Lower lobe of right lung (tissue), 2 donors: ENCODE data around the gene ARSD. TPM values are rescaled to one million over a fixed set of nuclear protein-coding genes. Genes with fewer than 3 reads are reported as not detected.
"Not testable (repeated sequence)": the region's sequence is repeated elsewhere in the genome, so short reads cannot be mapped to it uniquely, and the experiment has no call there.

ENCODE experiments used
- ATAC-seq, 2 donors: fragments of 200-7000 bp; cut with Tn5 transposase; one replicate each; pipeline ENCODE4 v1.9.1; 2020 to 2022; ENCODE audit warnings: mild to moderate bottlenecking in 2 of 2, moderate library complexity in 2 of 2
- DNase-seq: peaks from one replicate; pipeline ENCODE4 v3.0.0-alpha.2; 2020
- H3K27ac ChIP-seq: fragments of 200-600 bp; one replicate; pipeline ENCODE4 v1.8.0; 2022
- H3K27me3 ChIP-seq: fragments of 200-600 bp; one replicate; pipeline ENCODE4 v1.8.0; 2022; ENCODE audit warnings: low read depth
- H3K36me3 ChIP-seq: fragments of 200-600 bp; one replicate; pipeline ENCODE4 v1.8.0; 2022; ENCODE audit warnings: mild to moderate bottlenecking
- H3K4me1 ChIP-seq: fragments of 200-600 bp; one replicate; pipeline ENCODE4 v1.8.0; 2022
- H3K4me3 ChIP-seq: fragments of 200-600 bp; one replicate; pipeline ENCODE4 v1.8.0; 2022; ENCODE audit warnings: mild to moderate bottlenecking
- H3K9me3 ChIP-seq: fragments of 200-600 bp; one replicate; pipeline ENCODE4 v1.8.0; 2022
- intact Hi-C: fragments of 100-400 bp; cut with DNase I; formaldehyde crosslinking; loops from one replicate; pipeline ENCODE4 v1.11.0; 2022
- total RNA-seq: library from RNA; stranded (reverse); fragmentation: NEBNext Ultra II Directional; extraction: Animal tissue kit (Norgen Biotek cat#: 25700); gene quantifications from one replicate; pipeline ENCODE4 v1.2.1, GENCODE V29; 2021
- TF ChIP-seq, protein P1 (sequence below): fragments of 200-600 bp; IDR thresholded peaks from one replicate; pipeline ENCODE4 v1.8.0; 2022; ENCODE audit warnings: antibody characterized with exemption, mild to moderate bottlenecking
- donor health status: DM: no; HTN: yes; CAD: no; lungs with severe emphysema.

The ARSD gene
- total RNA-seq, 1 donor from 2014 or later: 30.7 TPM

- H3K4me3 ChIP-seq: no peak overlapping the region
- no peaks in the 10 kb centered on the region for H3K4me1 ChIP-seq
Measured at GRCh38 chrX:2903366-2903765, 25.8 kb downstream of the ARSD start.

DNA sequence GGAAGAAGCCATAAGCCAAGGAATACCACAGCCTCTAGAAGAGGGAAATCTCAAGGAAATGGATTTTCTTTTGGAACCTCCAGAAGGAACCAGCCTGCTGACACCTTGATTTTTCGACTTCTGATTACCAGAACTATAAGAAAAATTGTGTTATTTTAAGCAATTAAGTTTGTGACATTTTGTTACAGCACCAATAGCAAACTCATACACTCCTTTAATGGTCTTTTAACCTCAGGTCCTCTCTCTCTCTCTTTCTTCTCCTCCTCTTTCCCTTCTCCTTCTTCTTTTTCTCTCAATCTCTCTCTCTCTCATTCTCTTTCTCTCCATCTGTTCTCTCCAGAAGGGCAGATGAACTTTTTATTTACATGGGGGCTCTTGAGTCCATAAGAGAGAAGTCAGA is 26.3 kb downstream of the ARSD start:
- Histone ChIP-seq H3K36me3 (no peaks in the 10 kb centered on the region), H3K27ac (no peak overlapping the region), H3K27me3 (no peaks in the 10 kb centered on the region), H3K4me1 (no peaks in the 10 kb centered on the region), H3K9me3 (no peaks in the 10 kb centered on the region), H3K4me3 (no peak overlapping the region)
- ATAC-seq (no peak), DNase-seq (no peak)
- TF ChIP-seq, protein P1, sequence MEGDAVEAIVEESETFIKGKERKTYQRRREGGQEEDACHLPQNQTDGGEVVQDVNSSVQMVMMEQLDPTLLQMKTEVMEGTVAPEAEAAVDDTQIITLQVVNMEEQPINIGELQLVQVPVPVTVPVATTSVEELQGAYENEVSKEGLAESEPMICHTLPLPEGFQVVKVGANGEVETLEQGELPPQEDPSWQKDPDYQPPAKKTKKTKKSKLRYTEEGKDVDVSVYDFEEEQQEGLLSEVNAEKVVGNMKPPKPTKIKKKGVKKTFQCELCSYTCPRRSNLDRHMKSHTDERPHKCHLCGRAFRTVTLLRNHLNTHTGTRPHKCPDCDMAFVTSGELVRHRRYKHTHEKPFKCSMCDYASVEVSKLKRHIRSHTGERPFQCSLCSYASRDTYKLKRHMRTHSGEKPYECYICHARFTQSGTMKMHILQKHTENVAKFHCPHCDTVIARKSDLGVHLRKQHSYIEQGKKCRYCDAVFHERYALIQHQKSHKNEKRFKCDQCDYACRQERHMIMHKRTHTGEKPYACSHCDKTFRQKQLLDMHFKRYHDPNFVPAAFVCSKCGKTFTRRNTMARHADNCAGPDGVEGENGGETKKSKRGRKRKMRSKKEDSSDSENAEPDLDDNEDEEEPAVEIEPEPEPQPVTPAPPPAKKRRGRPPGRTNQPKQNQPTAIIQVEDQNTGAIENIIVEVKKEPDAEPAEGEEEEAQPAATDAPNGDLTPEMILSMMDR: no peak
- intact Hi-C loops: no loop called here

More at GRCh38 chrX:2903366-2903765, 25.8 kb downstream of the ARSD start:
- no peaks in the 10 kb centered on the region for H3K9me3 ChIP-seq
- DNase-seq (no peak), ATAC-seq (no peak)
- no peaks in the 10 kb centered on the region for H3K27me3 ChIP-seq
- H3K27ac ChIP-seq: no peak overlapping the region
- H3K36me3 ChIP-seq: no peaks in the 10 kb centered on the region
- intact Hi-C loops: no loop called here
- TF ChIP-seq, protein P1: no peak

- no peaks in the 10 kb centered on the region for H3K27me3 ChIP-seq
- no peaks in the 10 kb centered on the region for H3K9me3 ChIP-seq
- TF ChIP-seq, protein P1: no peak
- intact Hi-C loops: no loop called here
- ATAC-seq (no peak), DNase-seq (no peak)
- no peak overlapping the region for H3K27ac ChIP-seq
- H3K4me1 ChIP-seq: no peaks in the 10 kb centered on the region
- H3K4me3 ChIP-seq: no peak overlapping the region
- no peaks in the 10 kb centered on the region for H3K36me3 ChIP-seq
Measured at GRCh38 chrX:2901367-2902036, 27.6 kb downstream of the ARSD start.

GRCh38 chrX:2898846-2899512 is 30.2 kb downstream of the ARSD start:
- DNase-seq: no peak
- TF ChIP-seq, protein P1: no peak
- Histone ChIP-seq H3K27me3 (no peaks in the 10 kb centered on the region), H3K4me3 (no peak overlapping the region), H3K27ac (peak overlapping the region; percentile 46), H3K36me3 (no peaks in the 10 kb centered on the region), H3K9me3 (no peaks in the 10 kb centered on the region), H3K4me1 (no peaks in the 10 kb centered on the region)
- intact Hi-C loops: no loop called here
- peak in 1 of 2 donors; percentile 45 for ATAC-seq

GRCh38 chrX:2897690-2898623 is 31.2 kb downstream of the ARSD start:
- H3K36me3 ChIP-seq, H3K27me3 ChIP-seq, intact Hi-C loops, H3K4me1 ChIP-seq, H3K4me3 ChIP-seq, H3K9me3 ChIP-seq: not testable (repeated sequence)
- peak overlapping the region; percentile 46 for H3K27ac ChIP-seq
- ATAC-seq: peak; percentile 89 to 93
- peak; percentile 48 for DNase-seq
